Skeletal muscle cell (primary cell): Measurements from ENCODE around the gene ERC2.

Experiments
- DNase-seq: peaks from one replicate; pipeline ENCODE4 v3.0.0-alpha.2; 2010; ENCODE audit warnings: low read depth
- H3K4me3 ChIP-seq: 2 replicates; pipeline ENCODE4 v1.5.1; 2011; ENCODE audit warnings: low read depth, mild to moderate bottlenecking, control low read depth, low read length, moderate library complexity

Gene ERC2

DNA sequence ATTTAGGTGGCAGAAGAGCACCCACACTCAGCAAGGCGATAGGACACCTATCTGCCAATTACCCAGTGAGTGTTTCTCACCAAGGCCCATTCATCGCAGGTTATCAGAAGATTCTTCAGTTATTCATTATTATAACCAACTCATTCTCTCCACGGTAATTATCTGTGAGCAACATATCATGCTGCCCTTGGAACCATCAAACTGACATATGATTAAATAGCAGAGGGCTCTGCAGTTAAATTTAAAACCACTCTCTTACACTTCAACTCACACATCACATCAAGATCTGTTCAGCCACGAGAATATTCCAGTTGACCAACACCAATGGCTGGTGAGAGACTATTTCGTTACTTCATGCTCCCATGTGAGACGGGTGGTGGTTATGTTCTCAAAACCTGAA, 489.3 kb downstream of the ERC2 start:
- no peak for DNase-seq
- no peak overlapping the region for H3K4me3 ChIP-seq

DNA sequence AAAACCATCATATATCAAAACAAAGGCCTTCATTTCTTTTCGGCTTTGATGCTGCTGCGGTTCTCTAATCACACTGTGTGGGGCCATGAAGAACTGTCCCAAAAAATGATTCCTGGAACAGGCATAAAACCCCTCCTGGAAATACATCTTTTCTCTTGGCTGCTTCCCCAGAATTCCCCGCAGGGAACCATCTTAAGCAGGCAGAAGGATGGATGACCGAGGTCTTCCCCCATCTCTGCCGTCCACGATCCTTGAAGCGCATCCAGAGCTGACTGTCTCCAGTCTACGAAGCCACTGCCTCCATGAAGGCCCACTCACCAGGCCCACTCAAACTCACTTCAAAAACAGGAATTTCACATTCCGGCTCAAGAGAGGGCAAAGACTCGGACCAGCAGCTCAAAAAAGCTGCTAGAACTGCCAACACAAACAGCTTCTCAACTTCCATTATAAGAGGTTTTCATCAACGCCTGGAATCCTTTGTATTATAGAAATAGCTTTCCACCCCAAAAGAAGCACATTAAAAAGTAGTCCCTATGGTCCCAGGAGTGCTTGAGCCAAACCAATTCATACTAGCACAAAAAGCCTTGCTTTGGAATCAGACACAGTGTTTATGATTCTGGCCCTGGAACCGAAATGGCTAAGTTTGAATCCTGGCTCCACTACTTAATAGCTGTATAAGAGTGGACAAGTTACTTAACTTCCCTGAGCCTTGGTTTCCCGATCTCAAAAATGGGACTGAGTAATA, 493.7 kb downstream of the ERC2 start:
- no peak overlapping the region for H3K4me3 ChIP-seq
- DNase-seq: no peak

DNA sequence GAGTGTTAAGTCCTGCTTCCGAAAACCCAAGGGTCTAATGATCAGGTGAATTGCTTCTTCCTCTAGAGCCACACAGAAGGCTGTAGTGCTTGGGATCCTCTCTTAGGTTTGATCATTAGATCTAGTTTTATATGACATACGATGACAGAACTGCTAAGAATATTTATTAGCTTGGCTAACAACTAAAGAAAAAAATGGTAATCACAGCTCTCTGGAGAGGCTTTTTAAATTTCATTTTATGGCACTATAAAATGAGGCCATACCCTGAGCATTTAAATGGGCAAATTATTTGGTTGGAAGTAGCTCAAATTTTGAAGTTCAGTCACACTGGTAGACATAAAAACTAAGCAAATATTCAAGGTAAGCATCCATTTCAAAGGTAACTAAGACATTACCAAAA, 498.6 kb downstream of the ERC2 start:
- no peak overlapping the region for H3K4me3 ChIP-seq
- no peak for DNase-seq

DNA sequence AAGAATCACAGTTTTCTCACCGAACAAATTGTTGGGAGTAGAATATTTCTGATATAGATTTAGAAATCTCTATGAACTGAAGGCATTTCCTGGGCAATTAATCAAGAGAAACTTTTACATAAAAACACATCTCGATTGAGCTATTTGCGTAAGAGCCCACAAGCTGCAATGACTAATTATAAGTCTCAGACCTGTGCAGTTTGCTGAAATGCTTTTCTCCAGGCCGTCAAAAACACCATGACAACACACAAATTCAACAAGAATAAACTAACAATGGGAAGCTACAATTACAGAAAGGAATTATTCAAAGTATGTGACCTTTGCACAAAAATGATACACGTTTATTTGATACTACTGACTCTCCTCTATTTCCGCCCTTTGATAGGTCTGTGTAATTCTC, 499.9 kb downstream of the ERC2 start:
- H3K4me3 ChIP-seq: no peak overlapping the region
- no peak for DNase-seq

DNA sequence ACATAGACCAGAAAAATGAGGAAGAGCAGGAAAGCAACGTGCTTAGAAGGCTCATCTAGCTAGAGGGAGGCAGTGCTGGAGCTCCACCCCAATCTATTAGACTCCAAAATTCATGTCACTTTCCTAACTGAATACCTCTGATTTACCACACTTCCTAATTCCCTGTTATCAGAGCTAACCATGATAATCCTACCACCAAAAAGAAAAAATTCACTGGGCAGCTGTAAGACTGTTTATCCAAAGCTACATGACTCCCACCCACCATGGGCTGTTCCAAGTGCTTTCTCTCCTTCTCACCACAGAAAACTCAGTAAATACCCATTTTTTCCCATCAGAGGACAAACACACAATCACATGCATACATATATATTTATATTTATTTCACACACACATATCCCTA, 501.7 kb downstream of the ERC2 start:
- H3K4me3 ChIP-seq: no peak overlapping the region
- no peak for DNase-seq

DNA sequence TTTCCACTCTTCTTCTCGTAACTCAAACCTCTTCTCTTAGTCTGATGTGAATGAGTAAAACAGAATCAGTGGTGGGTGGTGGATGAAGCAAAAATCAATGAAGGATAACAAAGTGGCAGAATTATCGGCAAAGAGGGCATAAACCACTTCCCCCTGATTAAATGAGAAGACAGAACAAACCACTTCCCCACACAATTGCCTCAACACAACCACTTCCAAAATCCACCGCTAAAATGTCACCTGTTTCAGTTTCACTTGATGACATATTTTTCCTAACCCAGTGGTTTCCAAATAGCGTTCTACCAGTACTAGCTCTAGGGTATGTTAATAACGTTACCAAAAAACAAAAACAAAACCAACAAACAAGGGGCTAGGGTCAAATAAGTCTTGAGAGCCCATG, 502.5 kb downstream of the ERC2 start:
- no peak for DNase-seq
- no peak overlapping the region for H3K4me3 ChIP-seq

DNA sequence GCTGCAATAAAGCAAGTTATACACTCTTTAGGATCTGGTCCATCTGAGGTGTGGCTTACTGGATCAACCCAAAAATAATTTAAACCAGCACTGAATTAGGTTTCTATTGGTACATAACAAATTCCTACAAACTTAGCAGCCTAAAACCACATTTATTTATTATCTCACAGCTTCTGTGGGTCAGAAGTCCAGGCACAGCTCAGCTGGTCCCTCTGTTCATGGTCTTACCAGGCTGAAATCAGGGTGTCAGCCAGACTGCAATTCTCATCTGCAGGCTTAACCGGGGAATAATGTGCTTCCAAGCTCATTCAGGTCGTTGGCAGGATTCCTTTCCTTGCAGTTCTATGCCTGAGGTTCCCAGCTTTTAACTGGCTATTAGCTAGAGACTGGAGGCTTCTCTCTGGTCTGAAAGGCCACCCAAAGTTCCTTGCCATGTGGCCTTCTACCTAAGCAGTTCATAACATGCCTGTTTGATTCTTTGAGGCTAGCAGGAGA, 503.7 kb downstream of the ERC2 start:
- no peak for DNase-seq
- no peak overlapping the region for H3K4me3 ChIP-seq

DNA sequence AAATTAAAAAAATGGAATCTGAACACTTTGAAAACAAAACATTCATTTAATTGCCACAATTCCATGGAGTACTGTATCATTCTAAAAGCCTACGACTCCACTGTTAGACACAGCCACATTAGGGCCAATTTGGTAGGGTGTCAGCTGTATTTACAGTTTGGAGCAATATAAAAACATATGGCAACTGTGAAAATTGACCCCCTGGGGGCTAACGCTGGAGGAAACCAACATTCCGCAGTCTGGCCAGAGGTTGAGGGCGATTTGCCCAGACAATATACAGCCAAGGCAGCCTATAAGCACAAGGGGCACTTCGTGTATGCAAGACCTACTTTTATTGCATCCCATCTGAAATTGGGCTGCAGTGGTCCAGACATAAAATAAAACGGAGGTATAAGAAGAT, 504.7 kb downstream of the ERC2 start:
- no peak overlapping the region for H3K4me3 ChIP-seq
- DNase-seq: no peak

DNA sequence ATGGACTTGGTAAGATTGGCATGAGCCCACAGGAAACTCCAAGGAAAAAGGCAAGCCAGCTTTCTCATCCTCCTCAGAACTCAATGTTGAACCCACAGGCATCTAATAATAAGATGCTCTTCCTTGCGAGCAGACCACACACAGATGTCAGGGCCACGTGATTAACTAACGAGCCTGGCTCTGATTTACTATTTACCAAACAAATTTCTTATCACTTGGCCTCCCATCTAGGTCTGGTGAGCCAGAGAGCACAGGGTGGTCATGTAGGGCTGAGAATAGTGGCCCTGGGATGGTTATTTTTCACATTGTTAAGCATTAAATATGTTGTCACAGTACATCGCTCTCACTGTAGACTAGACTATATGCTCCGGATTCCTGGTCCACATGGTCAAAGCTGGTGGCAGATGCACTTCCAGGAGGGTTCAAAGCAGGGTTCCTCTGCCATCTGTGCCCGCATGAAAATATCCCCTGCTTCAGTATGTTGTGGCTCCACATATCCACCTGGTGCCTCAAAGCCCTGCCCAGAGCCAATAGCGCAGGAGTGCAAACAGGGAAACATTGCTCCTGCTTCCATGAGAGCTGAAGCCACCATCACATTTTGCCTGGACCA, 508.7 kb downstream of the ERC2 start:
- H3K4me3 ChIP-seq: no peak overlapping the region
- no peak for DNase-seq

DNA sequence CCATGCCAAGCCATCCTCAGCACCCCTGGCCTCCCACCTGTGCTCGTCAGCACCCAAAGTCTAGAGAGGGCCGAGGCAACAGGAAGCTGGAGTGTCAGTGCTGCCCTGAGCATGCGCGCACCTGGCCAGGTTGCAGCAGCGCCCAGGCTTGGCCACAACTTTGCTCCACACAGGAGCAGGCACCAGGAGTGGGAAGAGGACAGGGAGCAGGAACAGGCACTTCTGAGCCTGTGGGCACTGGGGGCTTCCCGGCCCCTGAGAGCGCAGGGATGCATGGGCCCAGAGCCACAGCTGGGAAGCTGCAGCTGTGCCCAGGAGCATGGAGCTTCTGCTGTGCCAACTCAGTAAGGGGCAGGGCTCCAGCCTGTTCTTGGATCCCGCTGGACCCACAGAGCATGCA, 509.7 kb downstream of the ERC2 start:
- H3K4me3 ChIP-seq: no peak overlapping the region
- DNase-seq: no peak

DNA sequence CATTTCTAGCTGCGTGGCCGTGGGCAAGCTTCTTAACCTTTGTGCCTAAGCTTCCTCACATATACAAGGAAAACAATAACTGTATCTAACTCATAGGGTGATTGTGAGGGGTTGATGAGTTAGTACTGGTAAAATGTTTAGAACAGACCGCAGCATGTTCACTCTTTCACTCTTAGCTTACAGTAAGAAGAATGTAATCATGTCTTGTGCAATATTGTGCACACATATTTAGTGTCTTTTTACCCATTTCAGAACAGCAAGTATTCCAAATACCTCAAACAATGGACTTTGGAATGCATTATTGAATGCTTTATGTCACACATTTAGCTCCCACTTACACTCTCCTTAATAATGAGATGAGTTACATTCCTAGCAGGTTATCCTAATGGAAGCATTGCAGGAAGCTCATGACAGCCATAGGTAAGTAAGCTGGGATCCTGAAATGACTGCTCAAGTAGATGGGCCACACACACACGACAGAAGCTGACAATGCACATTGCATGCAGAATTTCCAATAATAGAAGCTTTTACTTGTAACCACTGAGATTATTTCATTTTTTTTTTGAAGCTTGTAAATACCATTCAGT, 512.3 kb downstream of the ERC2 start:
- H3K4me3 ChIP-seq: no peak overlapping the region
- no peak for DNase-seq

DNA sequence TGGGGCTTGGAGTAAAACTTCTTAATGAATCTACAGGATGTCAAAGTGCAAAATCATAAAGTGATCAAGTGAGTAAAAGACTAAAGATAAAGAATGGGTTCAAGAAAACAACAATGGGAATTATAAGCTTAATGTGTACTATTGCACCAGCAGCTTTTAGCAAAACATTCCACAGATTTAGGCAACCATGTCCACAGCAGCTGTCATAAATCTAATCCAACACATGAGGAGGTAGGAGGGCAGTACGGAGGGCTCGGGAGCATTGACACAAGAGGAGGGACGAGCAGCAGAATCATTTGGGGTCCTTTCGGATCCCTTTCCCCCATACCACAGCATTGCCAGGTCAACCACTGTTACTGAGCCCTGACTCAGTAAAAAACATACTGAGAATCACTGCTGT, 516.9 kb downstream of the ERC2 start:
- no peak for DNase-seq
- no peak overlapping the region for H3K4me3 ChIP-seq

DNA sequence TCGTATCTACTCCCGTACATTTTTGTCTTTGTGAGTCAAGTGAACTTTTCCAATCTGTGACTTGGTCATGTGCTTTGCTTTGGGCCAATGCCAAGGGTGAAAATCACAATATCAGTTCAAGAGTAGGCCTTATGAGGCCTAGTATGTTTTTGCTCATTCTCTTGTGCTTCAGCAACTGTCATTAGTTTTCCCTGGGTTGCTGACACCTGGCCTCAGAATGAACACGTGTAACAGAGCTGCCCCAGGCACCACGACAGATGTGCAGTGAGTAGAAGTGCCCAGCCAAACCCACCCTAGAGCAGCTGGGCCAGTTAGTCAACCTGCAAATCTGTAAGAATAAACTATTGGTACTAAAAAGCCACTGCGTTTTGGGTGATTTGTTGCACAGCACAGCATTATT, 520.9 kb downstream of the ERC2 start:
- no peak for DNase-seq
- H3K4me3 ChIP-seq: no peak overlapping the region

DNA sequence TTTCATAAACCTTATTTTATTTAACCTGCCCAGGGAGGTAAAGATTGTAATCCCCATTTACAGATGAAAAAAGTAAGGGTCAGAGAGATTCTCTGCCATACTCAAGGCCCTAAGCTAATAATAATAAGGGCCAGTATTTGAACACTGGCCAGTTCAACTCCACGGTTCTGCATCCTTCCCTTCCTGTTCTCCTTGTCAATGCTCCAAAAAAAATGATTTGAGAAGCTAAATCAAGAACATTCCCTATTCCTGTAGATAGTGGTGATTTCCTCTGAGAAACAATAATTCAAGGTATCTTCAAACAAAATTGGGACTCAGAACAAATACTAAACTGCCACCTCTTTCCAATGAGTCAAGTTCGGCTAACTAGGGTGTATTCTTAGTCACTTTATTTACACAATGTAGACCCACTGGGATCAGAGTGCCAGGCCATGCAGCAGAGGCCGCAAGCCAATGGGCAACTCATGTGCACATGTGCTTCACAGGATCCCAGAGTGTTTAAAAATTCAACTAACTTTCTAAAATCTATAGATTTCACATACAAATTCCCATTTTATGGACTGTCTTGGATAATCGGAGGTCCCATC, 521.6 kb downstream of the ERC2 start:
- H3K4me3 ChIP-seq: no peak overlapping the region
- DNase-seq: no peak

DNA sequence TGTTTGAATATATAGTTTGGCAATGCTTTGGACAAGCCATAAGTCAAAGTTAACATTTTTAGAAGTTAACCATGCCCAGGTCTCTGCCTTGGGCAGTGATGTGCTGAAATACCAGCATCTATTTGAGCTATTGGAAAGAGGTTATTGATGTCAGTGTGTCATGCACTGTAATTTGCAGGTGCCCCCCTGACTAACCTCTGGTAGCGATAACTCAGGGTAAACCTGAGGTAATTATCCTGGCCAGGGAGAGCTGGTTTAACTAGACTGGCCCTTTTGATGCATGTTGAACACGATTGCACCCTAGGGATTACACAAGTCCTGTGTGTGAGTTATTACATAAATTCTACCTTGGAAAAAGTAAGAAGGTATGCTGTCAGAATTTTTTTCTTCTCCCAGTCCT, 525.4 kb downstream of the ERC2 start:
- no peak for DNase-seq
- no peak overlapping the region for H3K4me3 ChIP-seq

DNA sequence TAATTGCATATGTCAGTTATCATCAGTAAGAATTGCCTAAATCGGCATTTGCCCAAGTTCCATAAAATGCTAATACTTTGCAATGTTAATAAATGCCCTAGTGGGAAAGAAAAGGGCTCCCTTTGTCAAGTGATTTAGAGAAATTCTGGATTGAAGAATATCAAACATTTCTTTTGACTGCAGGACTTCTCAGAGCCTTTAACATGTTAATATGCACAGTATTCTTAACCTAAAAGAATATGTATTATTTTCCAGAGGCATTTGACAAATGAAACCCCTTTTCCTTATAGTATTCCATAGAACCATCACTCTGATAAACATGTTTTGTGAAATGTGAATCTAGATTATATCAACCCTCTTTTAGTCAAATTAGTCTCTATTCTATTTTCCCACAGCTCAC, 529.0 kb downstream of the ERC2 start:
- no peak for DNase-seq
- no peak overlapping the region for H3K4me3 ChIP-seq

DNA sequence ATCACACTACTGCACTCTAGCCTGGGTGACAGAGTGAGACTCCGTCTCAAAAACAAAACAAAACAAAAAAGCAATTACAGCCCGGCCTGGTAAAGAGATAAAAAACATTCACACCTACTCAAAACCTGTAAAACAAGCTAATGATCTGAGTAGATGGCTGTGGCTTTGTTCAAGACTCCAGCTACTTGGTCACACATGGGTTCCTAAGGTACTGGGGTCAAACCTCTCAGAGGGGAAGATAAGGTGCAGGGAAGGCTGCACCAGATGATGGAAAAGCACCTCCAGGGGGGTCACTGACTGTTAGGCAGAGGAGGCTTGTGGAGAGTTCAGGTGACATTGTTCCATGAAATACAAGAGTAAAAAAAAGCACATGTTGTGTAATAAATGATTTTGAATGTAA, 531.0 kb downstream of the ERC2 start:
- DNase-seq: no peak
- H3K4me3 ChIP-seq: no peak overlapping the region

DNA sequence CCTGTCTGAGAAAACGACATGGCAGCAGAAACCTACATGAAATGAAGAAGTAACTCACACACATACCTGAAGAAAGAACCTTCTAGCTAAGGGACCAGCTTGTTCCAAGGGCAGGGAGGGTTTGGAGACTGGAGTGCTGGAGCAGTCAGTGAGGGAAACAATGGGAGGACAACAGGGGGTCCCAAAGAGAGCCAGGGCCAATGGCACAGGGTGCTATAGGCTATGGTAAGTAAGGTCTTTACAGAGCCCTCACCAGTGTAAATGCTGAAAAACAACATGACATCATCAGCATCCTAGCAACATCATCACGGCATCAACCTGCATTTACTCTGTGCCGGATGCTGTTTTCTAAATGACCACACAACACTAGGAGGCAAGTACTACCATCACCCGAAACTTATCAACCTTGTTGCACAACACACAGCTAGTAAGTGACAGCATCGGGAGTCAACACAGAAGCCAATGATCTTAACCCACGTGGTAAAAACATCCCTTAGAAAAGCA, 531.7 kb downstream of the ERC2 start:
- no peak for DNase-seq
- H3K4me3 ChIP-seq: no peak overlapping the region

DNA sequence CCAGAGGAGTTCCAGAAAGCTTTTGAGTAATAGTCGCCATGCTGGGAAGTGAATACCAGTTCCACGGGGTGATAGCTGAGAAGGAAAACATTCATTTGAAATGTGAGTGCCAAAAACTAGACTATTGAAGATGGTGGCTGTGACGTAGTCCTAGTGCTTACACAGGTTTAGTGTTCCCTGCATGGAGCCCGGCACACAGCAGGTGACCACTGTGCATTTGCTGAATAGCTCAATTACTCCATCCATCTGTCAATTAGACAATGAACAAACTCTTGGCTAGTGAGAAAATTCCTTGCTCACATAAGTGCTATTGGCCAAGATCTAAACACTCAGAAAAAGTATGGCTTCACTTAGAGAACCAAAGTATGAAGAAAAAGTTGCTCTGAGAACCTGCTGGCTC, 533.0 kb downstream of the ERC2 start:
- DNase-seq: no peak

DNA sequence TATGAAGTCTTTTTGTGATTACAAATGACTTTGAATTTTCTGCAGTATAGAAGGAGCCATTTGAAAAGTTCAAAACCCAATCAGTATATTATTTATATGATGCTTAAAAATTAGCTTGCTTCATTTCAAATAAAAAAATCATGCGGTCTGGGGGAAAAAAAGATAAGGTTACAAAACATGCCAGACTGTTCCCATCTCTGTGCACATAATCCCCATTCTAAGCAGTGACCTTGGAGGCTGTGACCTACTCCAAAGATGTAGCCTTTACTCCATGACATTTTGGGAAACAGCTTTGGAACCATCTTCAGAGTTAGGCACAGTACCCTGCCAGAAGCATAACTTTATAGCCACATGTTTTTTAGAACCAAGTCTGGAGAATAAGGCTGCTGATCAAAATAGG, 533.5 kb downstream of the ERC2 start:
- H3K4me3 ChIP-seq: no peak overlapping the region
- DNase-seq: no peak

More for the DNA sequence above, 533.0 kb downstream of the ERC2 start:
- no peak overlapping the region for H3K4me3 ChIP-seq
